Neutrophil (primary cell): ENCODE results near the gene AMIGO1.

Source experiments
- H3K27ac ChIP-seq: fragments of 200-600 bp; sonication (generic); 2 replicates; pipeline ENCODE4 v1.5.1; 2016; ENCODE audit warnings: mild to moderate bottlenecking, moderate library complexity
- H3K27me3 ChIP-seq: fragments of 200-600 bp; sonication (generic); 2 replicates; pipeline ENCODE4 v1.6.0; 2016; ENCODE audit warnings: mild to moderate bottlenecking
- H3K36me3 ChIP-seq: fragments of 200-600 bp; sonication (generic); 2 replicates; pipeline ENCODE4 v1.5.1; 2017
- H3K4me1 ChIP-seq, 2 experiments: fragments of 200-600 bp in 1 of 2; sonication (generic) in 1 of 2; 1 replicate in 1 of 2; 2 replicates in 1 of 2; pipeline versions ENCODE4 v1.5.1 to v1.6.1; 2013 to 2016; ENCODE audit warnings: low read depth in 1 of 2, low read length in 1 of 2, mild to moderate bottlenecking in 1 of 2, moderate library complexity in 1 of 2; ENCODE audit not compliant: control insufficient read depth in 1 of 2, insufficient read depth in 1 of 2
- H3K4me3 ChIP-seq, 2 experiments: fragments of 200-600 bp in 1 of 2; sonication (generic) in 1 of 2; 1 replicate in 1 of 2; 2 replicates in 1 of 2; pipeline ENCODE4 v1.5.1; 2013 to 2016; ENCODE audit warnings: low read depth in 1 of 2, low read length in 1 of 2, mild to moderate bottlenecking in 1 of 2, moderate library complexity in 1 of 2
- H3K9me3 ChIP-seq: fragments of 200-600 bp; sonication (generic); 2 replicates; pipeline ENCODE4 v1.5.1; 2016
- TF ChIP-seq, protein P1 (sequence below): fragments of 200-600 bp; sonication (generic); IDR thresholded peaks from 2 replicates; pipeline ENCODE4 v1.5.1; 2016; ENCODE audit warnings: antibody characterized with exemption

The AMIGO1 gene

DNA sequence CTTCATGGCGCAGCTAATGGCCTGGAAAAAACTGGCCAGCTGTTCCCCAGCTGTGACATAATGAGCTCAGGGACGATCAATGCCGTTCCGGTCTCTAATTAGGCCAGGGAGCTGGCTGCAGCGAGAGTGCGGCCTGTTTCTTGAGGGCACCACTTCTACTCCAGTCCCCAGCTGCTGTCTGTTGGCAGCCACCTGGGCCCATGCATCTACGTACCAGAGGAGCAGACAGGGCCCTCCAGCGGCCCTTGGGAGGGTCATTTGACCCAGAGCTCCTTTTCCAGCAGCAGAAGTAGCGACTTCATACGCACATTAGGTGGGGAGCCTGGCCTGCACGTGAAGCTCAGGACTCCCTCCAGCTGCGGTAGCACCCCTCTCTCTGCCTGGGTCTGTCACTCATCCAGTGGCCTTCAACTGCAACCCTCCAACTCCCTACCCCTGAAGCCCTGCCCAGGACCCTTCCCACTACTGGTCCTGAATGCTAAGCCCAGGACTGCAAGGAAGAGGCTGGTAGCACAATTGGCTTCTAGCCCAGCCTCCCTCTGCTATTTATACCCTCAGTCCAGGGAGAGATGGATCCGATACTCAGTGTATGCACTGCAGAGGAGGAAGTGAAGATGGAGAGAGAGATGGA, 21.0 kb upstream of the AMIGO1 start:
- H3K4me3 ChIP-seq, result no peak overlapping the region
- TF ChIP-seq, protein P1, sequence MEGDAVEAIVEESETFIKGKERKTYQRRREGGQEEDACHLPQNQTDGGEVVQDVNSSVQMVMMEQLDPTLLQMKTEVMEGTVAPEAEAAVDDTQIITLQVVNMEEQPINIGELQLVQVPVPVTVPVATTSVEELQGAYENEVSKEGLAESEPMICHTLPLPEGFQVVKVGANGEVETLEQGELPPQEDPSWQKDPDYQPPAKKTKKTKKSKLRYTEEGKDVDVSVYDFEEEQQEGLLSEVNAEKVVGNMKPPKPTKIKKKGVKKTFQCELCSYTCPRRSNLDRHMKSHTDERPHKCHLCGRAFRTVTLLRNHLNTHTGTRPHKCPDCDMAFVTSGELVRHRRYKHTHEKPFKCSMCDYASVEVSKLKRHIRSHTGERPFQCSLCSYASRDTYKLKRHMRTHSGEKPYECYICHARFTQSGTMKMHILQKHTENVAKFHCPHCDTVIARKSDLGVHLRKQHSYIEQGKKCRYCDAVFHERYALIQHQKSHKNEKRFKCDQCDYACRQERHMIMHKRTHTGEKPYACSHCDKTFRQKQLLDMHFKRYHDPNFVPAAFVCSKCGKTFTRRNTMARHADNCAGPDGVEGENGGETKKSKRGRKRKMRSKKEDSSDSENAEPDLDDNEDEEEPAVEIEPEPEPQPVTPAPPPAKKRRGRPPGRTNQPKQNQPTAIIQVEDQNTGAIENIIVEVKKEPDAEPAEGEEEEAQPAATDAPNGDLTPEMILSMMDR, result no peak
- H3K4me1 ChIP-seq, result peaks cover 9% of the 10 kb centered on the region in 2 experiments
- no peak overlapping the region for H3K27ac ChIP-seq
- no peaks in the 10 kb centered on the region for H3K36me3 ChIP-seq
- H3K27me3 ChIP-seq, result no peaks in the 10 kb centered on the region
- no peaks in the 10 kb centered on the region for H3K9me3 ChIP-seq

DNA sequence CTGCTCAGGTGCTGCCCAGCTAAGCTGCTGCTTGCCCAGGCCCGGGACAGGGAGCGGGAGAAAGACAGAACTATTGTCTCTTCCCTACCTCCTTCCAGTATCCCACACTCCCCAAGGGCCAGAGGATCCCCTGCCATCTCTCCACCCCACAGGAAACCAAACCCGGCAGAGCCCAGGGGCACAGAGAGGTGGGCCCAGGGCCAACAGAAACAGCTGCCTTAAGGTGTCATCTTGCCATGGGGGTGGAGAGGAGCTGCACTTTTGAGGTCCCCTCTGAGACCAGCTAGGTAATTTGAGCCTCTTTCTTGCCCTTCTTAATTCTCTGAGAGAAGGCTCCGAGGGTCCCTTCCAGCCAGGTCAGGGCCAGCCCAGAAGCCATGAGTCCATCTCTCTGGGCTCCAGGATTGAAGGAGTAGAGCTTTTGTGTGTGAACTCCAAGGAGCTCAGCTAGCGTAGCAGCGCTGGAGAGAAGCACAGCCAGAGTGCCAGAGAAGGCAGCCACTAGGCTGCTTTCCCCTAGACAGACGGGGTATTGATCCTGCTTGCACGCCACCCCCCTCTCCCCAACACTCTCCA, 20.4 kb upstream of the AMIGO1 start:
- no peaks in the 10 kb centered on the region for H3K36me3 ChIP-seq
- H3K27me3 ChIP-seq, result no peaks in the 10 kb centered on the region
- TF ChIP-seq, protein P1, result no peak
- no peak overlapping the region for H3K4me3 ChIP-seq
- H3K4me1 ChIP-seq, result peaks cover 9% of the 10 kb centered on the region in 2 experiments
- H3K27ac ChIP-seq, result no peak overlapping the region
- no peaks in the 10 kb centered on the region for H3K9me3 ChIP-seq

DNA sequence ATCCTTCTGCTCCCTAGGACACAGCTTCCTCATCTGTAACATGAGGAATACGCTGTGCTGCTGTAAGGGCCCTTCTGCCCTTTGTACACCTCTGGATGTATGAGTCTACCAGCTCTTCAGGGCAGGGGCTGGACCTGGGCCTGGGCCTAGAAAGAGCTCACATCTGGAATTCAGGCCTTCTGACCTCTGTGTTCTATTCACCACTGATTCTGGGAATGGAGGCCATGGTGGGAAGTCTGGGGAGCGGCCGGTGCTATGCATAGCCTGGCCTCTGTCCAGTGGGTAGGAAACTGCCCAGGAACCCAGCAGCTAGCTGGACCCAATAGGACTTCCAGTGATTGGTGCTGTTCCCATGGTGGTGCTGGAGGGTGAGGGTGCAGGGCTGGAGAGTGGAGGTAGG, 19.2 kb upstream of the AMIGO1 start:
- H3K4me3 ChIP-seq, result no peak overlapping the region
- H3K27me3 ChIP-seq, result no peaks in the 10 kb centered on the region
- TF ChIP-seq, protein P1, result no peak
- H3K36me3 ChIP-seq, result no peaks in the 10 kb centered on the region
- no peak overlapping the region for H3K27ac ChIP-seq
- no peaks in the 10 kb centered on the region for H3K9me3 ChIP-seq
- peaks cover 9% of the 10 kb centered on the region in 2 experiments for H3K4me1 ChIP-seq

DNA sequence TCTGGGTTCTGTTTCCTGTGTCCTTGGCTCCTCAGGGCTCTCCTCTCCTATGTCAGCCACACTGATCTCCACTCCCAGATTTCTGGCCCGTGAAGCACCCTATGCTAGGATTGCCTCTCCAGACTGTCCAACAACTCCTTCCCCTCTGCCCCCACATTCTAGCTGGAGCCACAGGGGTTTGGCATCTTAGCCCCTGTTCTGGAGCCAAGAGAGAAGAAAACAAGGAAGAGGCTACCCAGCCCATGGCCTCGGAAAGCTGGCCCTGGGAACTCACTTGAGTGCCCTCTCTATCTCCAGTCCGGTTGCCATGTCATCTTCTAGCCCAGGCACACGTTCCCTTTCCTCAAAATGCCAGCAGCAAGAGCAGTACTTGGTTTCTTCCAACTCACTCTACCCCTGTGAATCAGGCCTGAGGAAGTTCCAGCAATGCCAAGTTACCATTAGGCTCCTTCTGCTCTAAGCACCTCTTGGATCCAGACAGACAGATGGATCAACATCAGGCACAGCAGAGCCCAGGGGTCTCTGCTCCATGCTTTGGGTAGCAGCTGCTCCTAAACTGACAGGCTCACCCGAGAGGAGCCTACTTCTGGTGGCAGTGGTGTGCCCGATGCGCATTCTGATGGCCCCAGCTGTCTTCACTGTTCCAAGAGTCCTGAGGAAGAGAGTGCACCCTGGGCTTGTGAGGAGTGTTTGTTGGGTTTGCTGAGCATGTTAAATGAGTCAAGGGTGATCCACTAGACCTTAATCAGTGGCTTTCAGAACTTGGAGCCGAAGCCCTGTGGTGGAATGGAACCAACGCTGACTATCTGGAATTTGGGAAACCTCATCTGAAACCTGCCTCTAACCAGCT, 18.5 kb upstream of the AMIGO1 start:
- TF ChIP-seq, protein P1, result no peak
- Histone ChIP-seq H3K4me3 (no peak overlapping the region), H3K27ac (no peak overlapping the region), H3K36me3 (no peaks in the 10 kb centered on the region), H3K4me1 (peaks cover 9% of the 10 kb centered on the region in 2 experiments), H3K9me3 (no peaks in the 10 kb centered on the region), H3K27me3 (no peaks in the 10 kb centered on the region)

DNA sequence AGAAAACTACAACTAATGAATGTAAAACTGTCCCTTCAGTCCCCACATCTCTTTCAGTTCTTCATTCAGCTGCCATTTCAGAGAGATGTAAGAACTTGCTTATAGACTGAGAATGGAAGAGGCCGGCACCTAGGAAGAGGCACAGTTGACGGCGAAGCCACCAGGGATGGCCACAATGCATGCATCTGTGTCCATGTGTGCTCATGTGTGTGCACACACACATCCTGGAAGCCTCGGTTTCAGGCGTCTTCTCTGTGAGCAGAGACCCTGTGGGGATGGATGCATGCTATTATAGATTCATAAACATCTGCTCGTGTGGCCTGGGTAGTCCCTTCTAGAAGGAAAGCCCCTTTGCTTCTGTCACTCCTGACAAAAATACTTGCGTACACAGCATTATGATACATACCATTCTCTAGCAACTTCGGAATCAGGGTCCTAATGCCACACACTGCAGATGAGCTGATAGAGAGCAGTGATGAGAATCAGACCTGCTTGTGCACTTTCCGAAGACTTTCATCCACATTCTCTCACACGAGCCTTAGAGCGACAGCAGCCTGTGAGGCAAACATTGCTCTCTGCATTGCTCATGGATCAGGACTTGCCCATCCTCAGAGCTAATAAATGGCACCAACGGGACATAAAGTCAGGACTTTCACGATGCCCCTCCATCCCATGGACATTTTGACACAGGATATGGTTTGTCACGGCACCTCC, 17.7 kb upstream of the AMIGO1 start:
- Histone ChIP-seq H3K27ac (no peak overlapping the region), H3K9me3 (no peaks in the 10 kb centered on the region), H3K4me1 (peaks cover 3% of the 10 kb centered on the region in 2 experiments), H3K27me3 (no peaks in the 10 kb centered on the region), H3K4me3 (no peak overlapping the region), H3K36me3 (no peaks in the 10 kb centered on the region)
- TF ChIP-seq, protein P1, result no peak
